ENCODE measurements around the gene POR. TPM values are rescaled to one million over a fixed set of nuclear protein-coding genes. Genes with fewer than 3 reads are reported as not detected.
"Not testable (repeated sequence)": the region's sequence is repeated elsewhere in the genome, so short reads cannot be mapped to it uniquely, and the experiment has no call there.

POR gene
- 10 to 100 TPM; 24.9 to 33.8 TPM for total RNA-seq

GRCh38 chr7:75914655-75915415, at the start of gene POR:
POR (plus strand) TSS chr7:75915155; CDS start chr7:75954002, 38,847 bp downstream.
- intact Hi-C loops (cut with DNase I, micrococcal nuclease): loop anchor here (1.0 to 5.0 kb wide), 13 partner anchors 36 to 444 kb away; partner anchors contain the start of genes TMEM120A (in 2 of the 2), RHBDD2 (in 1 of the 2) and STYXL1 (in 1 of the 2)
- CTCF ChIA-PET: interaction anchor here (1.1 to 1.4 kb wide), 2 partner anchors 14 to 105 kb away, joined by 3 to 11 read pairs; no protein-coding TSS in a partner anchor
- Mint-ChIP-seq H3K27ac (peak within 1 kb of the TSS; percentile 81), H3K4me3 (peak within 1 kb of the TSS; percentile 80), H3K36me3 (ENCODE audit: low read depth) (no peaks in the 10 kb centered on the region), H3K27me3 (no peaks in the 10 kb centered on the region), H3K4me1 (peaks cover 27% of the 10 kb centered on the region), H3K9me3 (ENCODE audit: low read depth) (no peaks in the 10 kb centered on the region)
- POLR2A ChIA-PET: interaction anchor here (0.7 to 1.0 kb wide), 4 partner anchors 37 to 139 kb away, joined by 3 to 6 read pairs (median 4); no protein-coding TSS in a partner anchor
- ATAC-seq (peak; percentile 89), DNase-seq (peak; percentile 97)

- POLR2A ChIA-PET: no interaction called here
- ATAC-seq: no peak
- peaks cover 8% of the 10 kb centered on the region for H3K27me3 Mint-ChIP-seq
- H3K4me3 Mint-ChIP-seq: no peak overlapping the region
- H3K27ac Mint-ChIP-seq: no peak overlapping the region
- H3K36me3 Mint-ChIP-seq (ENCODE audit: low read depth): no peaks in the 10 kb centered on the region
- CTCF ChIA-PET: interaction anchor here (0.7 to 4.9 kb wide), 9 partner anchors 11 to 154 kb away, joined by 3 to 70 read pairs (median 4); no protein-coding TSS in a partner anchor
- DNase-seq: no peak
- no peaks in the 10 kb centered on the region for H3K9me3 Mint-ChIP-seq (ENCODE audit: low read depth)
- intact Hi-C loops (cut with DNase I, micrococcal nuclease): loop anchor here (1.0 to 10.0 kb wide), 3 partner anchors 154 to 446 kb away; no protein-coding TSS in a partner anchor
- H3K4me1 Mint-ChIP-seq: peaks cover 24% of the 10 kb centered on the region
Observed at GRCh38 chr7:75866114-75866488, 48.9 kb upstream of the POR start.

- H3K9me3 Mint-ChIP-seq (ENCODE audit: low read depth): no peaks in the 10 kb centered on the region
- H3K4me1 Mint-ChIP-seq: peaks cover 24% of the 10 kb centered on the region
- CTCF ChIA-PET: interaction anchor here (0.6 to 4.9 kb wide), 14 partner anchors 10 to 1974 kb away, joined by 3 to 70 read pairs (median 4); no protein-coding TSS in a partner anchor
- H3K27ac Mint-ChIP-seq: no peak overlapping the region
- POLR2A ChIA-PET: interaction anchor here (0.5 kb wide), 2 partner anchors 23 to 54 kb away, joined by 3 to 8 read pairs; no protein-coding TSS in a partner anchor
- intact Hi-C loops (cut with DNase I, micrococcal nuclease): loop anchor here (1.0 to 10.0 kb wide), 3 partner anchors 154 to 446 kb away; no protein-coding TSS in a partner anchor
- no peaks in the 10 kb centered on the region for H3K36me3 Mint-ChIP-seq (ENCODE audit: low read depth)
- ATAC-seq: peak; percentile 74
- peaks cover 8% of the 10 kb centered on the region for H3K27me3 Mint-ChIP-seq
- peak; percentile 69 for DNase-seq
- H3K4me3 Mint-ChIP-seq: no peak overlapping the region
Observed at GRCh38 chr7:75866489-75867389, 48.2 kb upstream of the POR start.

DNA sequence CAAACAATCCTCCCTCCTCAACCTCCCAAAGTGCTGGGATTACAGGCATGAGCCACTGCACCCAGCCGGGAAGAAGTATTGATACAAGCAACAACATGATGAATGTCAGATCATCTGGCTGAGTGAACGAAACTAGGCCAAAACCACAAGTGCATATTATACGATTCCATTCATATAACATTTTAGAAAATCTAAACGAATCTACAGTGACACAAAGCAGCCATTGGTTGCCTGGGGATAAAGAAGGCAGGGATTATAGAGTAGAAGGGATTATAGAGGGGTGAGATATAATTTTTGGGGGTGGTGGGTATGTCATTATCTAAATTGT, 47.6 kb upstream of the POR start:
- POLR2A ChIA-PET: no interaction called here

GRCh38 chr7:75868153-75868552, 46.8 kb upstream of the POR start:
- intact Hi-C loops (cut with DNase I, micrococcal nuclease): loop anchor here in 1 of 2 experiments (5.0 to 10.0 kb wide), 2 partner anchors 267 to 444 kb away; no protein-coding TSS in a partner anchor
- Mint-ChIP-seq H3K36me3 (ENCODE audit: low read depth) (no peaks in the 10 kb centered on the region), H3K4me1 (peaks cover 26% of the 10 kb centered on the region), H3K27ac (no peak overlapping the region), H3K27me3 (peaks cover 8% of the 10 kb centered on the region), H3K9me3 (ENCODE audit: low read depth) (no peaks in the 10 kb centered on the region), H3K4me3 (no peak overlapping the region)
- ATAC-seq: no peak
- ChIA-PET CTCF (interaction anchor here (0.9 to 4.7 kb wide), 3 partner anchors 104 to 154 kb away, joined by 3 to 23 read pairs (median 4); no protein-coding TSS in a partner anchor), POLR2A (no interaction called here)
- DNase-seq: no peak

More for the DNA sequence above, 47.6 kb upstream of the POR start:
- DNase-seq: no peak
- Mint-ChIP-seq H3K4me3 (no peak overlapping the region), H3K27me3 (peaks cover 8% of the 10 kb centered on the region), H3K9me3 (ENCODE audit: low read depth) (no peaks in the 10 kb centered on the region), H3K36me3 (ENCODE audit: low read depth) (no peaks in the 10 kb centered on the region), H3K4me1 (peaks cover 26% of the 10 kb centered on the region), H3K27ac (no peak overlapping the region)
- CTCF ChIA-PET: interaction anchor here (0.6 to 4.9 kb wide), 2 partner anchors 153 to 790 kb away, joined by 3 to 70 read pairs; no protein-coding TSS in a partner anchor
- intact Hi-C loops (cut with DNase I, micrococcal nuclease): loop anchor here in 1 of 2 experiments (5.0 to 10.0 kb wide), 2 partner anchors 267 to 445 kb away; no protein-coding TSS in a partner anchor
- ATAC-seq: no peak

DNA sequence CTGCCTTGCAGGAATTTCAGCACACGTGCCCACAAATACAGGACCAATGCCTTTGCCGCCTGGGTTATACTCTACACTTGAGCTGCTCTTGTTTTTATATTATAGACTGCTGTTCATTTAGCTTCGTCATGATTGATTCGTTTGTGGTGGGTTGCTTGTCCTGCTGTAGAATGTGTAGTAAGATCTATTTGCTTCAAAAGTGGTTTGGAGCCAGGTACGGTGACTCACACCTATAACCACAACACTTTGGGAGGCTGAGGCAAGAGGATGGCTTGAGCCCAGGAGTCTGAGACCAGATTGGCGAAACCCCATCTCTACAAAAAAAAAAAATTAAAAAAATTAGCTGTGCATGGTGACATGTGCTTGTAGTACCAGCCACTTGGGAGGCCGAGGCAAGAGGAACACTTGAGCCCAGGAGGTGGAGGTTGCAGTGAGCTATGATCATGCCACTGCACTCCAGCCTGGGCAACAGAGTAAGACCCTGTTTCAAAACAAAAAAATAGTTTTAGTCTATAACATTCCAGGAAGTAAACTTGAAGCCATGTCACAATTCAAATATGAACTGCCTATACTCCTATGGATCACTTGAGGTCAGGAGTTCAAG, 45.1 kb upstream of the POR start:
- CTCF ChIA-PET: interaction anchor here (0.6 to 4.7 kb wide), 6 partner anchors 21 to 337 kb away, joined by 3 to 23 read pairs (median 3); partner anchors contain the start of gene HIP1
- intact Hi-C loops (cut with DNase I, micrococcal nuclease): loop anchor here in 1 of 2 experiments (1.0 to 10.0 kb wide), 5 partner anchors 8 to 442 kb away; partner anchors contain the start of gene POR
- H3K36me3 Mint-ChIP-seq (ENCODE audit: low read depth): no peaks in the 10 kb centered on the region
- DNase-seq: peak; percentile 35
- peak; percentile 70 for ATAC-seq
- POLR2A ChIA-PET: no interaction called here
- peaks cover 26% of the 10 kb centered on the region for H3K4me1 Mint-ChIP-seq
- H3K27me3 Mint-ChIP-seq: peaks cover 6% of the 10 kb centered on the region
- H3K4me3 Mint-ChIP-seq: no peak overlapping the region
- H3K9me3 Mint-ChIP-seq (ENCODE audit: low read depth): no peaks in the 10 kb centered on the region
- no peak overlapping the region for H3K27ac Mint-ChIP-seq

DNA sequence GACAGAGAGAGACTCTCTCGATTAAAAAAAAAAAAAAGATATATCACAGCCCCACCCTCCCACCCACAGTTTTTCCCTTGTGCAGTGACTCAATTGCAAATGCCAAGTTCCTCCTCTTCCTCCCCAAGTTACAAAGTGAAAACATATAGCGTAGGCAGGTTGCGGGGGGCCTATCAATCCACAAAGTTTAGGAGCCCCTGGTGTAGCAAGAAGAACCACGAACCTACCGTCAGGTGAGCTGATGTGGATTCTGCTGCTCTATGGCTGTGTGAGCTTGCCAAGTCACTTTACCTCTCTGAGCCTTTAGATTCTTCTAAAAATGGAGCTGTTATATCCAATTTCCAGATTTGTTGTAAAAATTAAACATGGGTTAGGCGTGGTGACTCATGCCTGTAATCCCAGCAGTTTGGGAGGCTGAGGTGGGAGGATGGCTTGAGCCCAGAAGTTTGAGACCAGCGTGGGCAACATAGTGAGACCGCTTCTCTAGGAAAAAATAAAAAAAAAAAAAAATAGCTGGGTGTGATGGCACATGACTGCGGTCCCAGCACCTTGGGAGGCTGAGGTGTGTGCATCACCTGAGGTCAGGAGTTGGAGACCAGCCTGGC, 44.3 kb upstream of the POR start:
- DNase-seq: peak; percentile 42
- peak overlapping the region; percentile 78 for H3K27ac Mint-ChIP-seq
- no peaks in the 10 kb centered on the region for H3K36me3 Mint-ChIP-seq (ENCODE audit: low read depth)
- ChIA-PET POLR2A (interaction anchor here (0.6 kb wide), 1 partner anchor 58 kb away, joined by 3 read pairs; no protein-coding TSS in a partner anchor), CTCF (interaction anchor here (0.6 to 4.7 kb wide), 3 partner anchors 50 to 150 kb away, joined by 3 to 23 read pairs (median 3); no protein-coding TSS in a partner anchor)
- H3K9me3 Mint-ChIP-seq (ENCODE audit: low read depth): no peaks in the 10 kb centered on the region
- H3K27me3 Mint-ChIP-seq: peaks cover 6% of the 10 kb centered on the region
- intact Hi-C loops (cut with DNase I, micrococcal nuclease): loop anchor here in 1 of 2 experiments (1.0 to 10.0 kb wide), 3 partner anchors 8 to 294 kb away; partner anchors contain the start of gene POR
- peak overlapping the region; percentile 37 for H3K4me3 Mint-ChIP-seq
- peak; percentile 47 for ATAC-seq
- H3K4me1 Mint-ChIP-seq: peaks cover 26% of the 10 kb centered on the region

GRCh38 chr7:75872073-75872782, 42.7 kb upstream of the POR start:
- POLR2A ChIA-PET: interaction anchor here (0.5 to 0.7 kb wide), 2 partner anchors 125 to 359 kb away, joined by 3 read pairs; no protein-coding TSS in a partner anchor
- Mint-ChIP-seq H3K4me3 (no peak overlapping the region), H3K4me1 (peaks cover 25% of the 10 kb centered on the region), H3K9me3 (ENCODE audit: low read depth) (no peaks in the 10 kb centered on the region), H3K36me3 (ENCODE audit: low read depth) (no peaks in the 10 kb centered on the region), H3K27ac (no peak overlapping the region), H3K27me3 (no peaks in the 10 kb centered on the region)
- ATAC-seq (no peak), DNase-seq (no peak)
- intact Hi-C loops (cut with DNase I, micrococcal nuclease): loop anchor here in 1 of 2 experiments (10.0 kb wide), 1 partner anchor 293 kb away; no protein-coding TSS in a partner anchor
- CTCF ChIA-PET: interaction anchor here (4.7 kb wide), 1 partner anchor 148 kb away, joined by 23 read pairs; no protein-coding TSS in a partner anchor

DNA sequence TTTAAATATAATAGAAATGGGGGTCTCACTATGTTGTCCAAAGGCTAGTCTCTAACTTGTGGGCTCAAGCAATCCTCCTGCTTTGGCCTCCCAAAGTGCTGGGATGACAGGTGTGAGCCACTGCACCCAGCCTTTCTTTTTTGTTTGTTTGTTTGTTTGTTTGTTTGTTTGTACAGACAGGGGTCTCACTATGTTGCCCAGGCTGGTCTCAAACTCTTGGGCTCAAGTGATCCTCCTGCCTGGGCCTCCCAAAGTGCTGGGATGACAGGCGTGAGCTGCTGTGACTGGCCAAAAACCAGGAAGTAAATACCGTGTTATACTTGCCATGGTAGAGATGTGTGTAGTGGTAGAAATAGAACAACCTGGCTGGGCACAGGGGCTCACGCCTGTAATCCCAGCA, 40.8 kb upstream of the POR start:
- H3K27me3 Mint-ChIP-seq; H3K36me3 Mint-ChIP-seq (ENCODE audit: low read depth); POLR2A ChIA-PET; H3K9me3 Mint-ChIP-seq (ENCODE audit: low read depth); H3K4me3 Mint-ChIP-seq; DNase-seq; H3K27ac Mint-ChIP-seq; ATAC-seq: not testable (repeated sequence)
- CTCF ChIA-PET: interaction anchor here (0.7 kb wide), 1 partner anchor 146 kb away, joined by 5 read pairs; no protein-coding TSS in a partner anchor
- intact Hi-C loops (cut with DNase I, micrococcal nuclease): loop anchor here in 1 of 2 experiments (10.0 kb wide), 1 partner anchor 291 kb away; no protein-coding TSS in a partner anchor
- H3K4me1 Mint-ChIP-seq: peaks cover 27% of the 10 kb centered on the region
